ENCODE data around the gene JAZF1. TPM values are rescaled to one million over a fixed set of nuclear protein-coding genes. Genes with fewer than 3 reads are reported as not detected.

JAZF1 gene
- total and polyA plus RNA-seq, 2 experiments from 2014 or later, result 9.5 to 12.1 TPM

DNA sequence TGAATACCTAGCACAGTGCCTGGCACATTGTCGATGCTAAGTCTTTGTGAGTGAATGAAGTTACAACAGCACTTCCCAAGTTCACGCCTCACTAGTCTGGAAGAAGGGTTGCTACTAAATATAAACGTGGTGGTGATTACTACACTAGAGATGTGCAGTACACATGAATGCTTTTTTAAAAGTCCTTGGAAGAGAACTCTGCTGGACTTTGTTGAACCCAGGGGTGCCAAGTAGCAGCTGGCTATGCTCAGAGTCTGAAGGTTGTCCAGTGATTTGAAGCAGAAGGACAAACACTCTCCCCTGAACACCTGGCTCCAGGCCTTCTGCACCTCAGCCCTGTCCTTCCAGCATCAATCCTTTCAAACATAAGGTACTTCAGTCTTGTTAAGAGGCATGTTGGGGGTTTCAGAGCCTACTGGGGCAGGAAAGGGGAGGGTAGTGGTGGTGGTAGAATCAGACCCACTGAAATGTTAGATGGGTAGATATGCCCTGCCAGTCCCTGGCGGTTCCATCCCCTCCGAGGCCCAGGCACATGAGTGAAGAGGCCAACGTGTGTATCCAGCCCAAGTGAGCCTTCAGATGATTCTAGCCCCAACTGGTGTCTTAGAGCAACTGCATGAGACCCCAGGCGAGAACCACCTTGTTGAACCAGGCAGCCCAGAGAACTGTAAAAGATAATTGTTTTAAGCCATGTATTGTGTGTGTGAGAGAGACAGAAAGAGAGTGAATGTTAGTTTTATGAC is 346.2 kb downstream of the JAZF1 start:
- Histone ChIP-seq H3K9me3 (ENCODE audit: low read depth) (no peaks in the 10 kb centered on the region), H4K20me1 (ENCODE audit: insufficient read depth, poor library complexity, severe bottlenecking) (no peaks in the 10 kb centered on the region), H3K4me2 (no peak overlapping the region), H2AFZ (no peak overlapping the region), H3K27me3 (no peaks in the 10 kb centered on the region), H3K9me2 (replicated peaks; ENCODE audit: insufficient read depth) (no peaks in the 10 kb centered on the region), H3K27ac (no peak overlapping the region), H3K4me3 (no peak overlapping the region), H3K4me1 (ENCODE audit: insufficient read depth) (no peaks in the 10 kb centered on the region), H3K79me2 (no peaks in the 10 kb centered on the region), H3K36me3 (replicated peaks; ENCODE audit: insufficient read depth, low read depth) (no peaks in the 10 kb centered on the region)
- DNase-seq (ENCODE audit: low spot score), result no peak
- TF ChIP-seq EZH2phosphoT487 (IDR thresholded peaks at IDR 0.05; ENCODE audit: low read depth, severe bottlenecking, unreplicated experiment) (no peak), EZH2 (IDR thresholded peaks at IDR 0.05; ENCODE audit: borderline replicate concordance) (no peak)
- TF ChIP-seq, protein P1, sequence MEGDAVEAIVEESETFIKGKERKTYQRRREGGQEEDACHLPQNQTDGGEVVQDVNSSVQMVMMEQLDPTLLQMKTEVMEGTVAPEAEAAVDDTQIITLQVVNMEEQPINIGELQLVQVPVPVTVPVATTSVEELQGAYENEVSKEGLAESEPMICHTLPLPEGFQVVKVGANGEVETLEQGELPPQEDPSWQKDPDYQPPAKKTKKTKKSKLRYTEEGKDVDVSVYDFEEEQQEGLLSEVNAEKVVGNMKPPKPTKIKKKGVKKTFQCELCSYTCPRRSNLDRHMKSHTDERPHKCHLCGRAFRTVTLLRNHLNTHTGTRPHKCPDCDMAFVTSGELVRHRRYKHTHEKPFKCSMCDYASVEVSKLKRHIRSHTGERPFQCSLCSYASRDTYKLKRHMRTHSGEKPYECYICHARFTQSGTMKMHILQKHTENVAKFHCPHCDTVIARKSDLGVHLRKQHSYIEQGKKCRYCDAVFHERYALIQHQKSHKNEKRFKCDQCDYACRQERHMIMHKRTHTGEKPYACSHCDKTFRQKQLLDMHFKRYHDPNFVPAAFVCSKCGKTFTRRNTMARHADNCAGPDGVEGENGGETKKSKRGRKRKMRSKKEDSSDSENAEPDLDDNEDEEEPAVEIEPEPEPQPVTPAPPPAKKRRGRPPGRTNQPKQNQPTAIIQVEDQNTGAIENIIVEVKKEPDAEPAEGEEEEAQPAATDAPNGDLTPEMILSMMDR (IDR thresholded peaks at IDR 0.05; ENCODE audit: poor library complexity), result no peak
- 84% methylated on average over 7 of the region's 7 CpGs for WGBS (ENCODE audit: low lambda C conversion rate, missing lambda C conversion rate)

DNA sequence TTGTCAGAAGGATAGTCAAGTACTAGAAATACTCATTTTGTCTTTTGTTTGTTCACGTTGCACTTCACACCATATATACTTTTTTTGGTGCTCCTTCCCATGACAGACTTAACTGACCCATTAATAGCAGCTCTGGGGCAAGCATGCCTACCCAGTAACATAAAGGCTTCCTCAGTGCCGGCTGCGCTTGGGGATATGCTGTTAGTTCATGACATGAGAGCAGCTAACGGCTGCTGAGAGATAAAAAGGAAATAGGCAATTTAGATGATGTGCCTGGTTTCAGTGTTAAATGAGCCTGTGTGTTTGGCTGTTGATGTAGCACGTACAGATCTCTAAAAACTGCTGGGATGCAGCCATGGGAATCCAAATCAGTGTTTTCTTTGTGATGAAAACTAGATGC is 354.2 kb downstream of the JAZF1 start:
- no peak overlapping the region for H3K4me3 ChIP-seq
- H3K27me3 ChIP-seq, result no peaks in the 10 kb centered on the region
- H3K36me3 ChIP-seq (replicated peaks; ENCODE audit: insufficient read depth, low read depth), result no peaks in the 10 kb centered on the region
- no peaks in the 10 kb centered on the region for H3K9me3 ChIP-seq (ENCODE audit: low read depth)
- no peak overlapping the region for H3K27ac ChIP-seq
- H3K4me1 ChIP-seq (ENCODE audit: insufficient read depth), result no peaks in the 10 kb centered on the region
- DNase-seq (ENCODE audit: low spot score), result no peak
- no peaks in the 10 kb centered on the region for H3K79me2 ChIP-seq
- H2AFZ ChIP-seq, result no peak overlapping the region
- H3K4me2 ChIP-seq, result no peak overlapping the region
- TF ChIP-seq EZH2phosphoT487 (IDR thresholded peaks at IDR 0.05; ENCODE audit: low read depth, severe bottlenecking, unreplicated experiment), result no peak
- TF ChIP-seq, protein P1 (IDR thresholded peaks at IDR 0.05; ENCODE audit: poor library complexity), result no peak
- TF ChIP-seq EZH2 (IDR thresholded peaks at IDR 0.05; ENCODE audit: borderline replicate concordance), result no peak
- H4K20me1 ChIP-seq (ENCODE audit: insufficient read depth, poor library complexity, severe bottlenecking), result no peaks in the 10 kb centered on the region
- WGBS (ENCODE audit: low lambda C conversion rate, missing lambda C conversion rate), result 66% methylated on average over 5 of the region's 5 CpGs
- H3K9me2 ChIP-seq (replicated peaks; ENCODE audit: insufficient read depth), result no peaks in the 10 kb centered on the region

DNA sequence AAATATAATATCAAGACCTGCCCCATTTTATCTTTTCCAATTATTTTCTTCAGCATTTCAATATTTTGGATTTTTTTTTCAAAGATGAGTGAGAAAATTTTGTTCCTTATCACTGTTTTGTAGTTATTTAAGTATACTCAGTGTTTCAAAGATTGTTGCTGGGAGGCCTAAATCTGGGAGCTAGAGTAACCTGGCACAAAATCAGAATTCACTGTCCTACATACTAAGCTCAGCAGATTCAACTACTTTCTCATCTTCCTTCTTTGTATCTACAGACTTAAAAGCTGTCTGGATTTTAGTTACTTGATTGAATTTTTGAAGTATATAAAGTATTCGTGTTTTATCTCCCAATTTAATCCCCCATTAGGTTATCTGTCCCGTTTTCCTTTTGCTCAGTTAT is 354.7 kb downstream of the JAZF1 start:
- no peak overlapping the region for H3K4me2 ChIP-seq
- WGBS (ENCODE audit: low lambda C conversion rate, missing lambda C conversion rate), result 67% methylated on average over 2 of the region's 2 CpGs
- H3K9me3 ChIP-seq (ENCODE audit: low read depth), result no peaks in the 10 kb centered on the region

DNA sequence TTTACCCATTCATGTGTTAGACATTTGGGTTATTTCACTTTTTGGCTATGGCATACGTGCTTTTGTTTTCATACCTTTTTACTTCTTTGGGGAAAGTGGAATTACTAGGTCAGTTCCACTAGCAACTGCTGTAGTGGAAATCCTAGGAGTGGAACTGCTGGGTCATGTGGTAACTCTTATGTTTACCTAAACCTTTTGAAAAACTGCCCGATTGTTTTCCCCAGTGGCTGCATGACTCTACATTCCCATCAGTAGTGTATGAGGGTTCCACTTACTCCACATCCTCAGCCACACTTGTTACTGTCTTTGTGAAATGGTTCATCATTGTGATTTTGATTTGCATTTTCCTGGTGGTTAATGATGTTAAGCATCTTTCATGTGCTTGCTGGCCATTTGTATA is 358.4 kb downstream of the JAZF1 start:
- no peak overlapping the region for H3K4me2 ChIP-seq
- H3K36me3 ChIP-seq (replicated peaks; ENCODE audit: insufficient read depth, low read depth), result no peaks in the 10 kb centered on the region

More for the DNA sequence above, 354.7 kb downstream of the JAZF1 start:
- Histone ChIP-seq H3K36me3 (replicated peaks; ENCODE audit: insufficient read depth, low read depth) (no peaks in the 10 kb centered on the region), H2AFZ (no peak overlapping the region), H3K4me3 (no peak overlapping the region), H3K9me2 (replicated peaks; ENCODE audit: insufficient read depth) (no peaks in the 10 kb centered on the region), H3K27me3 (no peaks in the 10 kb centered on the region), H3K79me2 (no peaks in the 10 kb centered on the region), H3K27ac (no peak overlapping the region), H3K4me1 (ENCODE audit: insufficient read depth) (no peaks in the 10 kb centered on the region), H4K20me1 (ENCODE audit: insufficient read depth, poor library complexity, severe bottlenecking) (no peaks in the 10 kb centered on the region)
- TF ChIP-seq EZH2 (IDR thresholded peaks at IDR 0.05; ENCODE audit: borderline replicate concordance), result no peak
- TF ChIP-seq EZH2phosphoT487 (IDR thresholded peaks at IDR 0.05; ENCODE audit: low read depth, severe bottlenecking, unreplicated experiment), result no peak
- no peak for DNase-seq (ENCODE audit: low spot score)

More for the DNA sequence above, 358.4 kb downstream of the JAZF1 start:
- H3K9me2 ChIP-seq (replicated peaks; ENCODE audit: insufficient read depth), result no peaks in the 10 kb centered on the region
- no peaks in the 10 kb centered on the region for H3K4me1 ChIP-seq (ENCODE audit: insufficient read depth)
- TF ChIP-seq, protein P1 (IDR thresholded peaks at IDR 0.05; ENCODE audit: poor library complexity), result no peak
- TF ChIP-seq EZH2 (IDR thresholded peaks at IDR 0.05; ENCODE audit: borderline replicate concordance), result no peak
- no peak for TF ChIP-seq EZH2phosphoT487 (IDR thresholded peaks at IDR 0.05; ENCODE audit: low read depth, severe bottlenecking, unreplicated experiment)
- no peaks in the 10 kb centered on the region for H3K9me3 ChIP-seq (ENCODE audit: low read depth)
- no peak for DNase-seq (ENCODE audit: low spot score)
- WGBS (ENCODE audit: low lambda C conversion rate, missing lambda C conversion rate), result 75% methylated on average over 2 of the region's 2 CpGs
- no peaks in the 10 kb centered on the region for H3K27me3 ChIP-seq
- no peaks in the 10 kb centered on the region for H4K20me1 ChIP-seq (ENCODE audit: insufficient read depth, poor library complexity, severe bottlenecking)
- no peak overlapping the region for H2AFZ ChIP-seq
- H3K27ac ChIP-seq, result no peak overlapping the region
- H3K4me3 ChIP-seq, result no peak overlapping the region
- H3K79me2 ChIP-seq, result no peaks in the 10 kb centered on the region

All from hepatocyte (in vitro differentiated cells).